SK-N-MC (cell line): ENCODE measurements around the gene HMGN1.
A peak's percentile ranks its signal among the peaks of the same experiment; 100 is the strongest.
"Not testable (repeated sequence)": the region's sequence is repeated elsewhere in the genome, so short reads cannot be mapped to it uniquely, and the experiment has no call there.

Source experiments
- DNase-seq: peaks from one replicate; pipeline ENCODE4 v3.0.0-alpha.2; 2011; ENCODE audit warnings: low read depth, low spot score
- H3K27ac ChIP-seq: fragments of 200-600 bp; sonication (generic); 2 replicates; pipeline ENCODE4 v1.5.1; 2016; ENCODE audit warnings: mixed run types
- H3K36me3 ChIP-seq: fragments of 200-600 bp; sonication (generic); 2 replicates; pipeline ENCODE4 v1.6.1; 2017; ENCODE audit warnings: antibody characterized with exemption, low read length, mixed read lengths; ENCODE audit not compliant: insufficient read depth
- H3K4me3 ChIP-seq: fragments of 200-600 bp; sonication (generic); 2 replicates; pipeline ENCODE4 v1.5.1; 2016
- H3K9ac ChIP-seq: fragments of 200-600 bp; sonication (generic); 2 replicates; pipeline ENCODE4 v1.8.0; 2017; ENCODE audit warnings: mixed run types, mixed read lengths; ENCODE audit not compliant: insufficient read length
- H3K9me3 ChIP-seq: fragments of 200-600 bp; sonication (generic); 2 replicates; pipeline ENCODE4 v1.6.1; 2017; ENCODE audit warnings: low read depth, mild to moderate bottlenecking, antibody characterized with exemption, low read length, moderate library complexity, mixed read lengths
- EZH2 ChIP-seq: fragments of 200-600 bp; sonication (generic); IDR thresholded peaks from one replicate; pipeline ENCODE4 v1.6.1; 2017; ENCODE audit warnings: antibody characterized with exemption
- FOXP2 ChIP-seq: optimal IDR thresholded peaks from 2 replicates; pipeline ENCODE3; 2011; ENCODE audit warnings: mild to moderate bottlenecking, moderate library complexity; ENCODE audit not compliant: insufficient read depth; ENCODE audit errors: extremely low read length, control extremely low read depth
- POLR2AphosphoS5 ChIP-seq: IDR thresholded peaks from 2 replicates; pipeline ENCODE4 v1.6.1; 2012; ENCODE audit warnings: mild to moderate bottlenecking, low read depth, low read length, borderline replicate concordance

Gene HMGN1

GRCh38 chr21:39375446-39375845 lies 26.6 kb upstream of the HMGN1 start:
- no peak for DNase-seq
- TF ChIP-seq EZH2 (no peak), FOXP2 (no peak), POLR2AphosphoS5 (no peak)
- Histone ChIP-seq H3K4me3 (no peak overlapping the region), H3K9ac (no peak overlapping the region), H3K9me3 (no peaks in the 10 kb centered on the region), H3K27ac (no peak overlapping the region), H3K36me3 (no peaks in the 10 kb centered on the region)

- Histone ChIP-seq H3K27ac (no peak overlapping the region), H3K9ac (no peak overlapping the region), H3K36me3 (no peaks in the 10 kb centered on the region), H3K4me3 (no peak overlapping the region), H3K9me3 (no peaks in the 10 kb centered on the region)
- TF ChIP-seq POLR2AphosphoS5, result no peak
- no peak for TF ChIP-seq FOXP2
- TF ChIP-seq EZH2, result no peak
- no peak for DNase-seq
Measured at GRCh38 chr21:39374046-39374445, 25.2 kb upstream of the HMGN1 start.

- DNase-seq, result no peak
- no peak overlapping the region for H3K27ac ChIP-seq
- H3K9ac ChIP-seq, result no peak overlapping the region
- no peaks in the 10 kb centered on the region for H3K36me3 ChIP-seq
- no peaks in the 10 kb centered on the region for H3K9me3 ChIP-seq
- TF ChIP-seq FOXP2 (no peak), POLR2AphosphoS5 (no peak), EZH2 (no peak)
- H3K4me3 ChIP-seq, result no peak overlapping the region
Measured at GRCh38 chr21:39373634-39374033, 24.7 kb upstream of the HMGN1 start.

GRCh38 chr21:39369896-39370288 lies 21.0 kb upstream of the HMGN1 start:
- not testable (repeated sequence) for H3K9ac ChIP-seq, H3K9me3 ChIP-seq, H3K4me3 ChIP-seq, H3K36me3 ChIP-seq, H3K27ac ChIP-seq, DNase-seq

GRCh38 chr21:39367783-39368182 lies 18.9 kb upstream of the HMGN1 start:
- no peaks in the 10 kb centered on the region for H3K36me3 ChIP-seq
- H3K9me3 ChIP-seq, result no peaks in the 10 kb centered on the region
- H3K9ac ChIP-seq, result no peak overlapping the region
- no peak overlapping the region for H3K4me3 ChIP-seq
- H3K27ac ChIP-seq, result no peak overlapping the region
- DNase-seq, result no peak
- no peak for TF ChIP-seq POLR2AphosphoS5
- no peak for TF ChIP-seq FOXP2
- no peak for TF ChIP-seq EZH2

- TF ChIP-seq POLR2AphosphoS5 (no peak), EZH2 (no peak), FOXP2 (no peak)
- DNase-seq, result no peak
- Histone ChIP-seq H3K4me3 (no peak overlapping the region), H3K27ac (no peak overlapping the region), H3K9me3 (no peaks in the 10 kb centered on the region), H3K9ac (no peak overlapping the region), H3K36me3 (no peaks in the 10 kb centered on the region)
Measured at GRCh38 chr21:39366563-39366962, 17.7 kb upstream of the HMGN1 start.

GRCh38 chr21:39364949-39365348 lies 16.1 kb upstream of the HMGN1 start:
- H3K9ac ChIP-seq, result no peak overlapping the region
- H3K4me3 ChIP-seq, result no peak overlapping the region
- peak overlapping the region; percentile 98; the same call in 1 of the 2 replicates for H3K27ac ChIP-seq
- TF ChIP-seq FOXP2, result no peak
- no peak for TF ChIP-seq EZH2
- no peak for TF ChIP-seq POLR2AphosphoS5
- DNase-seq, result no peak
- H3K9me3 ChIP-seq, result no peaks in the 10 kb centered on the region
- H3K36me3 ChIP-seq, result no peaks in the 10 kb centered on the region

- no peaks in the 10 kb centered on the region for H3K9me3 ChIP-seq
- no peak for TF ChIP-seq FOXP2
- TF ChIP-seq EZH2, result no peak
- no peak for TF ChIP-seq POLR2AphosphoS5
Measured at GRCh38 chr21:39363607-39364555, 15.0 kb upstream of the HMGN1 start.

More at GRCh38 chr21:39363607-39364555, 15.0 kb upstream of the HMGN1 start:
- Histone ChIP-seq H3K4me3 (peak overlapping the region; percentile 37), H3K27ac (peak overlapping the region; percentile 98), H3K36me3 (no peaks in the 10 kb centered on the region), H3K9ac (peak overlapping the region; percentile 64)
- no peak for DNase-seq
